OCI-LY1 (cell line): ENCODE results near the gene LDLRAD4.

Experiments
- H2AFZ ChIP-seq: fragments of 200-600 bp; sonication (generic), shearing (Covaris generic); 2 replicates; pipeline ENCODE4 v1.6.0; 2014; ENCODE audit warnings: antibody characterized with exemption, mild to moderate bottlenecking, low read length
- H3F3A ChIP-seq: fragments of 200-600 bp; sonication (generic), shearing (Covaris generic); 2 replicates; pipeline ENCODE4 v1.6.0; 2014; ENCODE audit warnings: mild to moderate bottlenecking, antibody characterized with exemption, low read length, moderate library complexity; ENCODE audit not compliant: insufficient read depth
- H3K27ac ChIP-seq: fragments of 200-600 bp; sonication (generic); 2 replicates; pipeline ENCODE4 v1.5.1; 2014; ENCODE audit warnings: low read length, mixed run types, mild to moderate bottlenecking, low read depth; ENCODE audit not compliant: poor library complexity, severe bottlenecking
- H3K27me3 ChIP-seq: fragments of 200-600 bp; sonication (generic); 2 replicates; pipeline ENCODE4 v1.6.0; 2014; ENCODE audit warnings: antibody characterized with exemption, mild to moderate bottlenecking, low read length, moderate library complexity; ENCODE audit not compliant: insufficient read depth
- H3K36me3 ChIP-seq: fragments of 200-600 bp; sonication (generic); 2 replicates; pipeline ENCODE4 v1.6.1; 2014; ENCODE audit warnings: mild to moderate bottlenecking, antibody characterized with exemption, low read length, moderate library complexity, mixed read lengths; ENCODE audit not compliant: insufficient read depth
- H3K4me1 ChIP-seq: fragments of 200-600 bp; sonication (generic); 2 replicates; pipeline ENCODE4 v1.5.1; 2014; ENCODE audit warnings: mild to moderate bottlenecking, low read length, moderate library complexity; ENCODE audit not compliant: insufficient read depth, severe bottlenecking
- H3K4me2 ChIP-seq: fragments of 200-600 bp; sonication (generic), shearing (Covaris generic); 2 replicates; pipeline ENCODE4 v1.6.1; 2014; ENCODE audit warnings: low read length
- H3K4me3 ChIP-seq: fragments of 200-600 bp; sonication (generic); 2 replicates; pipeline ENCODE4 v1.5.1; 2014; ENCODE audit warnings: low read length, low read depth, mild to moderate bottlenecking, mixed read lengths; ENCODE audit not compliant: poor library complexity, severe bottlenecking
- H3K79me2 ChIP-seq: fragments of 200-600 bp; shearing (Covaris generic); 2 replicates; pipeline ENCODE4 v1.6.1; 2016; ENCODE audit warnings: mixed run types, low read length, mixed read lengths; ENCODE audit not compliant: insufficient read depth
- H3K9ac ChIP-seq: fragments of 200-600 bp; sonication (generic), shearing (Covaris generic); 2 replicates; pipeline ENCODE4 v1.6.1; 2014; ENCODE audit warnings: mild to moderate bottlenecking, low read length, mixed read lengths
- H3K9me2 ChIP-seq: fragments of 200-600 bp; sonication (generic), shearing (Covaris generic); 2 replicates; pipeline ENCODE4 v1.6.1; 2014; ENCODE audit warnings: low read depth, mild to moderate bottlenecking, low read length, mixed read lengths
- H3K9me3 ChIP-seq: fragments of 200-600 bp; shearing (Covaris generic); 2 replicates; pipeline ENCODE4 v1.6.1; 2014; ENCODE audit warnings: low read length, mixed read lengths
- H4K20me1 ChIP-seq: fragments of 200-600 bp; sonication (generic), shearing (Covaris generic); 2 replicates; pipeline ENCODE4 v1.6.0; 2016; ENCODE audit warnings: mild to moderate bottlenecking, low read length; ENCODE audit not compliant: insufficient read depth
- CTCF ChIP-seq: fragments of 200-600 bp; sonication (generic), shearing (Covaris generic); IDR thresholded peaks from 2 replicates; pipeline ENCODE4 v1.5.1; 2017; ENCODE audit warnings: mild to moderate bottlenecking, antibody characterized with exemption, low read length, moderate library complexity, mixed read lengths
- EZH2 ChIP-seq: fragments of 200-600 bp; sonication (generic), shearing (Covaris generic); IDR thresholded peaks from 2 replicates; pipeline ENCODE4 v1.8.0; 2017; ENCODE audit warnings: borderline replicate concordance, mixed run types, mild to moderate bottlenecking, antibody characterized with exemption, low read length, moderate library complexity, mixed read lengths

LDLRAD4 gene

DNA sequence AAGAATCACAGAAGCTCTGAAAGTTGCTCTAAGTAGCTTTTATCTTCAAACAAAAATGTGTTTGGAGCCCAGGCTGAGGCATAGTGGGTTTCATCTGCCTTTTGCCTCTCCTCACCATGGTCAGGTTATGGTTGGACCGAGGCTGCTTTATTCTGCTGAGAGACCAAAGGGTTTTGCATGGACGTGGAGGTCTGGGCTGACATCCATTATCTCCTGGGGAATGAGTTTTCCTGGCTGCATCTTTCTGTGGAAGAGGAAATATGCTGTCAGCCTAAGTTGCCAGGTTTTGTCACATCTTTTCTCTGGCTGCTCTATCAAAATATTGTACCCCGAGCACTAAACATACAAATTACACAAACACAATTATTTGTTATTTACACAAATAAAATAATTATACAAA lies 223.2 kb downstream of the LDLRAD4 start:
- H4K20me1 ChIP-seq: no peaks in the 10 kb centered on the region
- TF ChIP-seq EZH2 (no peak), CTCF (no peak)
- no peak overlapping the region for H3K4me3 ChIP-seq
- H2AFZ ChIP-seq: no peak overlapping the region
- no peaks in the 10 kb centered on the region for H3K36me3 ChIP-seq
- H3K9me2 ChIP-seq: no peaks in the 10 kb centered on the region
- peaks cover 56% of the 10 kb centered on the region for H3K4me1 ChIP-seq
- no peaks in the 10 kb centered on the region for H3K79me2 ChIP-seq
- peaks cover 7% of the 10 kb centered on the region for H3F3A ChIP-seq
- H3K9me3 ChIP-seq: no peaks in the 10 kb centered on the region
- 0 out of 2 replicates have a peak, but pooled peaks cover 7% of the 10 kb centered on the region for H3K27me3 ChIP-seq
- H3K27ac ChIP-seq: no peak overlapping the region
- H3K9ac ChIP-seq: no peak overlapping the region
- H3K4me2 ChIP-seq: no peak overlapping the region

- no peaks in the 10 kb centered on the region for H3K79me2 ChIP-seq
- no peaks in the 10 kb centered on the region for H3K36me3 ChIP-seq
- H3K9me2 ChIP-seq: no peaks in the 10 kb centered on the region
- 0 out of 2 replicates have a peak, but pooled peaks cover 7% of the 10 kb centered on the region for H3K27me3 ChIP-seq
- no peak overlapping the region for H3K4me3 ChIP-seq
- H3K27ac ChIP-seq: no peak overlapping the region
- H3K4me2 ChIP-seq: no peak overlapping the region
- no peaks in the 10 kb centered on the region for H3K9me3 ChIP-seq
- H2AFZ ChIP-seq: no peak overlapping the region
- no peak for TF ChIP-seq EZH2
- TF ChIP-seq CTCF: no peak
- no peaks in the 10 kb centered on the region for H4K20me1 ChIP-seq
- H3K4me1 ChIP-seq: peaks cover 54% of the 10 kb centered on the region
- H3F3A ChIP-seq: peaks cover 7% of the 10 kb centered on the region
- H3K9ac ChIP-seq: no peak overlapping the region
These were observed 223.9 kb downstream of the LDLRAD4 start for GRCh38 chr18:13442451-13442850.

- Histone ChIP-seq H3K9me2 (no peaks in the 10 kb centered on the region), H3K4me2 (no peak overlapping the region), H3K36me3 (no peaks in the 10 kb centered on the region), H3K4me3 (no peak overlapping the region), H3K27me3 (peaks cover 15% of the 10 kb centered on the region), H3F3A (peaks cover 3% of the 10 kb centered on the region), H3K9ac (no peak overlapping the region), H4K20me1 (no peaks in the 10 kb centered on the region), H3K4me1 (peaks cover 54% of the 10 kb centered on the region), H3K79me2 (no peaks in the 10 kb centered on the region), H3K9me3 (no peaks in the 10 kb centered on the region), H2AFZ (no peak overlapping the region), H3K27ac (no peak overlapping the region)
- no peak for TF ChIP-seq EZH2
- TF ChIP-seq CTCF: no peak
These were observed 225.0 kb downstream of the LDLRAD4 start for GRCh38 chr18:13443552-13443951.
